Stimulated activated CD4-positive, alpha-beta T cell treated with anti-CD3 and anti-CD28 coated beads, Interleukin-4, amount 100 ng/mL, for 48 hours (primary cell): ENCODE measurements around the gene MEP1A.

Experiments
- DNase-seq, 2 donors: peaks; one replicate each; pipeline ENCODE4 v3.0.0-alpha.2; 2020; ENCODE audit warnings: low read depth in 2 of 2

Gene MEP1A

GRCh38 chr6:46776070-46776712, 17.0 kb upstream of the MEP1A start:
- DNase-seq: no peak

- DNase-seq: no peak
These were observed 15.5 kb upstream of the MEP1A start for GRCh38 chr6:46777476-46778346.

- DNase-seq: peak; percentile 4 to 16
These were observed 11.5 kb upstream of the MEP1A start for GRCh38 chr6:46781478-46782378.

GRCh38 chr6:46784535-46784934, 8.7 kb upstream of the MEP1A start:
- no peak for DNase-seq

GRCh38 chr6:46787871-46788540, 5.2 kb upstream of the MEP1A start:
- DNase-seq: no peak

GRCh38 chr6:46788791-46789190, 4.4 kb upstream of the MEP1A start:
- no peak for DNase-seq

- no peak for DNase-seq
These were observed 3.5 kb upstream of the MEP1A start for GRCh38 chr6:46789434-46790354.

- no peak for DNase-seq
These were observed 2.8 kb upstream of the MEP1A start for GRCh38 chr6:46790355-46790874.

GRCh38 chr6:46792635-46793034, 554 bp upstream of the MEP1A start:
- DNase-seq: no peak

GRCh38 chr6:46794068-46794467, 879 bp downstream of the MEP1A start:
- DNase-seq: no peak

GRCh38 chr6:46795816-46796215, 2.6 kb downstream of the MEP1A start:
- DNase-seq: no peak

GRCh38 chr6:46796848-46797580, 3.8 kb downstream of the MEP1A start:
- DNase-seq: no peak

GRCh38 chr6:46799657-46800056, 6.5 kb downstream of the MEP1A start:
- DNase-seq: no peak

- no peak for DNase-seq
These were observed 15.6 kb downstream of the MEP1A start for GRCh38 chr6:46808806-46809205.

- no peak for DNase-seq
These were observed 21.9 kb downstream of the MEP1A start for GRCh38 chr6:46815130-46815529.

GRCh38 chr6:46816626-46817025, 23.4 kb downstream of the MEP1A start:
- no peak for DNase-seq

GRCh38 chr6:46819561-46819960, 26.4 kb downstream of the MEP1A start:
- DNase-seq: no peak

- no peak for DNase-seq
These were observed 28.3 kb downstream of the MEP1A start for GRCh38 chr6:46821458-46821881.

GRCh38 chr6:46828939-46829338, 35.8 kb downstream of the MEP1A start:
- no peak for DNase-seq

- DNase-seq: no peak
These were observed 39.6 kb downstream of the MEP1A start for GRCh38 chr6:46832816-46833215.
